Hematopoietic multipotent progenitor cell treated with erythropoietin and hydrocortisone succinate and interleukin-3 and kit ligand, for 17 days (in vitro differentiated cells): Measurements from ENCODE around the gene GTF2I.
"Not testable (repeated sequence)": the region's sequence is repeated elsewhere in the genome, so short reads cannot be mapped to it uniquely, and the experiment has no call there.

Experiments used
- DNase-seq: peaks from one replicate; pipeline ENCODE4 v3.0.0-alpha.2; 2015; ENCODE audit warnings: low spot score

The GTF2I gene

GRCh38 chr7:74717889-74718288 lies 60.4 kb downstream of the GTF2I start:
- DNase-seq: no peak

DNA sequence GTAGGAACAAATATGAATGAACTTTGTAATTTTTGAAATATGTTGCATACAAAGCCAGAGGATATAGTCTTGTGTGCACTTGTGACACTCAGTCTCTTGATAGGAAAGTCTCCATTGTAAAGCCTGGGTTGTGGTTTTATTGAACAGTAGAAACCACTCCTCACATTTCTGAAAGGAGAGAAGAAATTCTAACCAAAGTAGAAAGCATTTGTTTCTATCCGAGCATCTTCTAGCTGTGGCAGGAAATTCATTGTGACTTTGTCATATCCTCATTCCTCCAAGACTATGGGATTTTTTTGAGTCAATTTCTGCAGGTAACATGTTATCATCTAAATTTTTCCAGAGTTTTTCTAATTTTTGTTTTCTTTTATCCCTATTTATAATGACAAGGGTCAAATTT lies 60.8 kb downstream of the GTF2I start:
- no peak for DNase-seq

- DNase-seq: no peak
Observed at GRCh38 chr7:74722153-74722552, 64.6 kb downstream of the GTF2I start.

DNA sequence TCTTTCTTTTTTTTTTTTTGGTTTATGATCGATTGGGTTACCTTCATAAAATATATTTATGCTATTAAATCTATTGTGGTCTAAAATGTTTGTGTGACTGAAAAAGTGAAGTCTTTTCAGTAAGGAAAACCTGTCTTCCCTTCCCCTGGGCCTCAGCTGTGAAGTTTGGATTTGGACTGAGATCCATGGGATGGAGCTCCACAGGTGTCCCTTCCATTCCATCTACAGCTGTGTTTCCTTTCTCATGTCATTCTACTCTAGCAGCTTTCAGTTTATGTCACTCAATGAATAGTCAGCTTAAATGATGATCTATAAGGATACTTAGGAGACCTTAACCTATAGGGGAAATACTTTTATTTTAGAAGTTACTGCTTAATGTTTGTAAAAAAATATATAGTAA lies 68.3 kb downstream of the GTF2I start:
- no peak for DNase-seq

DNA sequence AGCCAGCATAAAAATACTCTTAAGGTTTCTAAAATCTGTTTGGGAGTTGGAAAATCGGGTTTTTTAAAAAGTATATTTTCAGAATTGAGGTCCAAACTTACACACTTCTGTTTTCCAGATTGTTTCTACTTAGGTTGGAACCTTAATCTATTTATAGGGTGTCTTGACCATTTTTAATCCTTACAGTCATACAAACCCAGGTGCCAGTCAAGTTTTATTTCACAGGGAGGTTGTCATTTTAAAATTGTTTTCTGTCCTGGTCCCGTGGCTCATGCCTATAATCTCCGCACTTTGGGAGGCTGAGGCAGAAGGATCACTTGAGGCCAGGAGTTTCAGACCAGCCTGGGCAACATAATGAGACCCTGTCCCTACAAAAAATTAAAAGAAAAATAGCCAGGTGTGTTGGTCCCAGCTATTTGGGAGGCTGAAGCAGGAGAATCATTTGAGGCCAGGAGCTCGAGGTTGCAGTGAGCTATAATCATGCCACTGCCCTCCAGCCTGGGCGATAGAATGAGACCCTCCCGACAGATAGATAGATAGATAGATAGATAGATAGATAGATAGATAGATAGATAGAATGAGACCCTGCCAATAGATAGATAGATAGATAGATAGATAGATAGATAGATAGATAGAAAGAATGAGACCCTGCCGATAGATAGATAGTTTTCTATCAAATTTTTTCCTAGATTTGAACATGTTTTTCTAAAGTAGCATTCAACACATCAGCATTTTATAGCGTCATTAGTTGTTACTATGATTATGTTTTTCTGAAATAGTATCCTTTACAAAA lies 69.0 kb downstream of the GTF2I start:
- DNase-seq: no peak

- DNase-seq: not testable (repeated sequence)
Observed at GRCh38 chr7:74728686-74729085, 71.2 kb downstream of the GTF2I start.

DNA sequence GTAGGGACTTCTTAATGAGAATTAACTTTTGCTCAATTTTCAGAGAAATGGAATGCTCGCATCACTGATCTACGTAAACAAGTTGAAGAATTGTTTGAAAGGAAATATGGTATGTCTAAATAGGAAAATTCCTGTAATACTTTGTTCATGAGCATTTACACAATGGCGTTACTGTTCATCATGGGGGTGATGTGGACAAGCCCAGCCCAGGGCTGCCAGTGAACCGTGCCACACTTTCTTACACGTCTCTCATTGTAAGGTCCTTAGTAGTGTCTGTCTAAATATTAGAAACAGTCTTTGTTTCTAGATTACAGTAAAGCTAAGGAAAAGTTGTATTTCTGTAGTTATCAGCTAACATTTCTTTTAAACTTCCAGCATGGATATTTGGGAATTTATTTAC lies 72.7 kb downstream of the GTF2I start:
- not testable (repeated sequence) for DNase-seq

DNA sequence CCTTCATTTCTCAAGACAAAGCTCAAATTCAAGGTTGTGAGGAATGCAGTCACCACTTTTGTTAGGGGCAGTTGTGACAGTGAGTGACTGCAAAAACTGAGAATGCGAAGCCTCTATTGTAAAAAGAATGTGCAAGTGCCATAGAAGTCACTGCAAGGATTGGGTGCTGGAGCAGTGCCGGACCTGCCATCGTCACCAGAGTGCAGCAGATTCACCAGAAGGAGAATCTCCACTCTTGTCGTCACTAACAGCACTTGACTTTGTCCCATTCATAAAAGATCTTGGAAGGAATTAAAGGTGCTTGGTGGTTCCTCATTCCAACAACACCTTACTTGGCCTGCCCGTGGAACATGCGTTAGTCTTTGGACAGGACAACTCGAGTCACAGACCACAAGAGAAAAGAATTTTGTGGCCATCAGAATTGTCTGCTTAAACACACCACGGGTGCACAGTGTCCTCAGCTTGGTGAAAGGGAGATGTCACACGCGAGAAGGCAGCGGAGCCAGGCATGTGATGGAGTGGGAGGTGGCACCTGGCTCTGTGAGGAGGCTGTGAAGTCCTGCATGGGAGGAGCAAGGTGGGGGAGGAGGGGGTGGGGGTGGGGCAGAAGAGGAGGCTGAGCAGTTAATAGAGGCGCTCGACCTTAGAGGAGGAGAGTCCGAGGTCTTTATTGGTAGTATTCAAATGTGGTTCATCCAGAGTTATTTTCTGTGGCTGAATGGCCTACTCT lies 82.6 kb downstream of the GTF2I start:
- DNase-seq: not testable (repeated sequence)

DNA sequence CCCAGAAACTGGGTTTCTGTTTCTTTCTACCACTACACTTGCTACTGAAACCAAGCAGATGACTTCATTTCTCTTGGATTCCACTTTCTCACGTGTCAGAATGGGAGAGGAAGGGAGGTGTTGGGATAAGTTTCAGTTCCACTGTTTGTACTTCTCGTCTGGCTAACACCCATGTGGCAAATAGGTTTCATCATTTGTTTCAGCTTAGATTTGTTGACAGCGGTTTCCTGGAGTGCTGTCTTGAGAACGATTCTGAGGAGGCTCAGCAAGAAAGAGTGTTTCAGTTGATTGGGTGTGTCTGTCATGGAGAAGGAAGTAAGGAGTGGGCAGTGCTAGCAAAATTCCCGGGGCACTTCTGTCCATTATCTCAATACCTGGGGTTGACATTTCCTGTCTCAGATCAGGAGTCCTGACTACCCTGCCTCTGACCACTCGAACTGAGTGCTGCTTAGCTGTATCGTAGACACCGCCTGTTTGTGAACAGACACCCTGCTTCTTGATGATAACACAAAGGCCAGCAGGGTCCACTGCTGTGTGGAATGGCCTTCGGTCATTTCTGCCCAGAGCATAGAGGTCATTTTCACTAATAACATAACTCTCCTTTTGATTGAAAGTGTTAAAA lies 86.5 kb downstream of the GTF2I start:
- DNase-seq: not testable (repeated sequence)

DNA sequence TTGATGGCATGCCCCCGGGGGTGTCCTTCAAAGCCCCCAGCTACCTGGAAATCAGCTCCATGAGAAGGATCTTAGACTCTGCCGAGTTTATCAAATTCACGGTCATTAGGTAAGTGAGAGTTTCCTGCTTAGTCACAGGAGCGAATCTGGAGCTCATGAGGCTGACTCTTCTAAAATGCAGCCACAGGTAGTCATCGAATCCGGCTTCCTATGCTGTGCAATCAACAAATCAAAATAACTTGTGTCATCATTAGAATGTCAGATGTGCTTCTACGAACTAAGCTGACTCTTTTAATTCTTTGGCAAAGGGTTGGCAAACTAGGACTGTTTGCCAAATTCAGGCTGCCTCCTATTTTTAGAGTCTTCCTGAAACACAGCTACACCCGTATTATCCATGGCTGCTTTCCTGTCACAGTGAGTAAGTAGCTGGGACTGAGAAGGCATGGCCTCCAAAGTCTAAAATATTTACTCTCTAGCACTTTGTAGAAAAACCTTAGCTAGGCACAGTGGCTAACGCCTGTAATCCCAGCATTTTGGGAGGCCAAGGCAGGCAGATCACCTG lies 96.5 kb downstream of the GTF2I start:
- DNase-seq: not testable (repeated sequence)

DNA sequence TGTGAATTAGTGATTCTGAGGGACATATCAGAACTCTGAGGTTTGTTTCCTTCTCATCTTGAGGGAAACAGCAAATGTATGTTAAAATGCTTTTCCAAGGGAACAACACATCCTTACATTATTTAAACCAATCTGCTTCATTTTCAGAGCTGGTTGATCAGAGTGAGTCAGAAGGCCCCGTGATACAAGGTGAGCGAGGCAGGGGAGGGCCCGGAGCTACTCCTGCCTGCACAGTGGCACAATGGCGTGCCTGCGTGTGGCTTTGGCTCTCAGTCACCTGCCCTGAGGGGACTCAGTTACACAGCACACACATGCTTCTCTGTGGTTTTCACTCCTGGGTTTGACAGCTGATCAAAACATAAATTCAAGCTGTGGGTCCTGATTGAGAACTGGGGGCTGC lies 99.2 kb downstream of the GTF2I start:
- DNase-seq: not testable (repeated sequence)

- not testable (repeated sequence) for DNase-seq
Observed at GRCh38 chr7:74758268-74758667, 100.8 kb downstream of the GTF2I start.

- not testable (repeated sequence) for DNase-seq
Observed at GRCh38 chr7:74758982-74759381, 101.5 kb downstream of the GTF2I start.

DNA sequence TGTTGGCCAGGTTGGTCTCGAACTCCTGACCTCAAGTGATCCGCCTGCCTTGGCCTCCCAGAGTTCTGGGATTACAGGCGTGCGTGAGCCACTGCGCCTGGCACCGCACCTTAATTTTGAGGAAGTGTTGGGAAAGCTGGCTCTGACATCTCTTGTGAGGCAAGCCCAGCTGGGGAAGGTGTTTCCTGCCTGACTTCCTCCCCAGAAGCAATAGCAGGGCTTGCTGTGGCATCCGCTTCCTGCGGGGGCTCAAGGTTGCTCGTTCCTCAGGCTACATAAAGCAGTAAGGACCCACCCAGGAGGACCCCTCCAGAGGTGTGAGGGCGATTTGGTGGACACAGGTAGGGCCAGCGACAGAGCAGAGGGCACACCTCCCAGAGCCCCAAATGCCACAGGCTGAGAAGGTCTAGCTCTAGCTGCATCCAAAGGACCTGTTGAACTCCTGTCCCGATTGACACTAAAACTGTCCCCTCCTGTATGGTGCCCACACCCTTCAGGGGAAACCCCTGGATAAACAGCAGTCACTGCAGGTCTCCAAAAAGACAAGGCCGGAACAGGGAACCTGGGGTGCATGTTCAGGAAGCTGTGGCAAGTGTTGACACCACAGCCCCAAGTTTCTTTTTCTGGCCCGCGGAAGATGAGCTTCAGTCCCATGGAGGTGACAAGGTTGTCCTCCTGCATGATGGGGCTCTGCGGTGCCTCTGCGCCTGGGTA lies 107.8 kb downstream of the GTF2I start:
- not testable (repeated sequence) for DNase-seq

GRCh38 chr7:74766509-74766908 lies 109.0 kb downstream of the GTF2I start:
- not testable (repeated sequence) for DNase-seq

DNA sequence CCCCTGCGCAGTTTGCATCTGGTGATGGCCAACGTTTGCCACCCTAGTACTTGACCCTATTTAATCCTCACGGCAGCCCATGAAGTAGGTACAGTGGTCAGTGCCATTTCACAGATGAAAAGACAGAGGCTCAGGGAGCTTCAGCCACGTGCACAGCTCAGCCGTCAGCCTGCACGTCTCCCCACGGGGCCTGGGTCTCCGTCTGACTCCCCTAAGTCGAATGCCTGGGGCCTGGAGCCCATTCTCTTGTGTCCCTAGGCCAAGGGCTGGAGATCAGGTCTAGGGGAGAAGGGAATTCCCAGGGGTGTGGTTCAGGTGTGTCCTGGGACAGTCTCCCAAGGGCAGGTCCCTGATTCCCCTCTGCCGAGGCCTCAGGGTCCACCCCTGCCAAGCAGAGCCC lies 109.5 kb downstream of the GTF2I start:
- not testable (repeated sequence) for DNase-seq

GRCh38 chr7:74770062-74770461 lies 112.5 kb downstream of the GTF2I start:
- not testable (repeated sequence) for DNase-seq

DNA sequence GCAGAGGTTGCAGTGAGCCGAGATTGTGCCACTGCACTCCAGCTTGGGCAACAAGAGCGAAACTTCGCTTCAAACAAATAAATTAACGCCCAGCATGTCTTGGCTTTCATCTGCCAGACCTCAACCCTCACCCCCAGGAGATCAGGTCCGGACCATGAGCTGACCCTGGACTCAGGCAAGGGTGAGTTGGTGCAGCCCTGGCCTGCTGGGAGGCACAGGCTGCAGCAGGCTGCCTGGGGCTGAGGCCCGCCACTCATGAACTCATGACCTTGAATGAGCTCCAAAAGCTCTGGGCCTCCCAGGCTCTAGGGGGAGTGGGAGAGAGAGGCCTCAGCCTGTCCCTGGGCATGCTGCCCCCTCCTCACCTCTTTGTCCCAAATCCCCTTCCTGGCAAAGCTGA lies 114.6 kb downstream of the GTF2I start:
- DNase-seq: not testable (repeated sequence)

- DNase-seq: not testable (repeated sequence)
Observed at GRCh38 chr7:74773760-74774750, 116.5 kb downstream of the GTF2I start, which contains the start of gene NCF1. Gene NCF1 (plus strand): TSS chr7:74774011. CDS start chr7:74774032, 21 bp downstream.

DNA sequence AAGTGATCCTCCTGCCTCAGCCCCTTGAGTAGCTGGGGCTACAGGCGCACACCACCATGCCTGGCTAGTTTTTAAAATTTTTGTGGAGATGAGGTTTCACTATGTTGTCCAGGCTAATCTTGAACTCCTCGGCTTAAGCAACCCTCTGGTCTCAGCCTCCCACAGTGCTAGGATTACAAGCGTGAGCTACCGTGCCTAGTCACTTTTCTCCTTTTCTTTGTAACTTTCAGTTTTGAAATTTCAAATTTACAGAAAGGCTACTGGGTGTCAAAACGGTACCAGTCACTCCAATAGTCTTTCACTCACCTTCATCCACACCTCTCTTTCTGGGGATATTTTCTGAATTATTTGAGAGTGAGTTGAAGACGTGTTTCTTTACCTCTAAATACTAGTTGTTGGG lies 117.6 kb downstream of the GTF2I start:
- not testable (repeated sequence) for DNase-seq
